Measurements from ENCODE around the gene NCF1.

GRCh38 chr7:74725840-74726239 lies 48.0 kb upstream of the NCF1 start:
- TF ChIP-seq POLR2AphosphoS5 (IDR thresholded peaks at IDR 0.05), result no peak
- TF ChIP-seq CTCF (IDR thresholded peaks at IDR 0.05), result no peak

Data from gastroesophageal sphincter (tissue), 3 donors.